ENCODE data around the gene PDZRN4. TPM values are rescaled to one million over a fixed set of nuclear protein-coding genes. Genes with fewer than 3 reads are reported as not detected.

The PDZRN4 gene
- total and polyA plus RNA-seq, 11 donors, result 0.07 to 1.4 (median 0.12) TPM; not detected in 6

DNA sequence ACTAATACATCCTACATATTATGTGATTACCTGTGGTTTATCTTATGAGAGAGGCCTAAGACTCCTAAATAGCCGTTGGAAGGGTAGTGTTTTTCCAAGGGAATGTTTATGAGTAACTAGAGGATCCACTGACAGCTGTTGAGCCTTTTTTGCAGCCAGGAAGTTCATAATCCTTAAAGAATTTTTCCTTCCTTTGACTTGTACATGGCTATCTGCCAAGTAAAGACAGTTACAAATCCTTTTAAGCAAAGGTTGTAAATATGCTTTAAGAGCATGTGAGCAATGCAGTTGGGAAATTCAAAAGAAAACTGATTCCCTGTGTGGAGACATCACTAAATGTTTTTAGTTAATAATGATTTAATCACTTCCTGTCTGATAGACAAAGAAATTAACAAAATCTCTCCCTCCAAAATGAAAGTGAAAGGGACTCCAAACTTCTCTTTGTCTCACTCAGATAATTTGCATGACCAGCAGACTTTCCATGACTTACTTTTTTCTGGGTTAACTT lies 333.8 kb downstream of the PDZRN4 start:
- DNase-seq (no peak), ATAC-seq (peak in 3 of 4 donors; percentile 32 to 86 (median 82))
- intact Hi-C loops (cut with DNase I), result no loop called here
- no peaks in the 10 kb centered on the region for H3K27me3 ChIP-seq
- peaks cover 0 to 18% (median 6%) of the 10 kb centered on the region in 12 donors for H3K4me1 ChIP-seq
- TF ChIP-seq, protein P1, sequence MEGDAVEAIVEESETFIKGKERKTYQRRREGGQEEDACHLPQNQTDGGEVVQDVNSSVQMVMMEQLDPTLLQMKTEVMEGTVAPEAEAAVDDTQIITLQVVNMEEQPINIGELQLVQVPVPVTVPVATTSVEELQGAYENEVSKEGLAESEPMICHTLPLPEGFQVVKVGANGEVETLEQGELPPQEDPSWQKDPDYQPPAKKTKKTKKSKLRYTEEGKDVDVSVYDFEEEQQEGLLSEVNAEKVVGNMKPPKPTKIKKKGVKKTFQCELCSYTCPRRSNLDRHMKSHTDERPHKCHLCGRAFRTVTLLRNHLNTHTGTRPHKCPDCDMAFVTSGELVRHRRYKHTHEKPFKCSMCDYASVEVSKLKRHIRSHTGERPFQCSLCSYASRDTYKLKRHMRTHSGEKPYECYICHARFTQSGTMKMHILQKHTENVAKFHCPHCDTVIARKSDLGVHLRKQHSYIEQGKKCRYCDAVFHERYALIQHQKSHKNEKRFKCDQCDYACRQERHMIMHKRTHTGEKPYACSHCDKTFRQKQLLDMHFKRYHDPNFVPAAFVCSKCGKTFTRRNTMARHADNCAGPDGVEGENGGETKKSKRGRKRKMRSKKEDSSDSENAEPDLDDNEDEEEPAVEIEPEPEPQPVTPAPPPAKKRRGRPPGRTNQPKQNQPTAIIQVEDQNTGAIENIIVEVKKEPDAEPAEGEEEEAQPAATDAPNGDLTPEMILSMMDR (IDR thresholded peaks at IDR 0.05), result no peak
- TF ChIP-seq POLR2A (IDR thresholded peaks at IDR 0.05), result no peak
- H3K9me3 ChIP-seq, result no peaks in the 10 kb centered on the region
- 19 to 39% (median 30%) methylated on average over 1 of the region's 1 CpG for WGBS, 4 donors
- H3K4me3 ChIP-seq, result peak overlapping the region in 9 of 12 donors; percentile 5 to 39 (median 22)
- H3K36me3 ChIP-seq, result no peaks in the 10 kb centered on the region
- peak overlapping the region in 9 of 12 donors; percentile 18 to 65 (median 45) for H3K27ac ChIP-seq

DNA sequence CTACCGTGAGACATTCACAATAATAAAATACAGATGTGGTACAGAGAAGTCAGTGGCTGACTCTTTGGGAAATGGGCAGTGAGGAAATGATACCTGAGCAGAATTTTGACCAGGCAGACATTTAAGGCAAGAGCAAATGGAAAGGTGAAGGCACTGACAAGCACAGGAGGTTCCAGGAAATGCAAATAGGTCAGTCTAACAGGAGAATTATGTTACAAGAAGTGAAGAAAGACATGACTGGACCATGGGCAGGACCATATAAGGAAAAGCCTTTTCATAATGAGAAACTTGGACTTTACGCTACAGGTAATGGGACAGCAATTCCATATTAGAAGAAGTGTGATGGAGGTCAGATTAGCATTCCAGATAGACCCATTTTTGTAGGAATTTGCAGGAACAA lies 338.9 kb downstream of the PDZRN4 start:
- peaks cover 0 to 8% (median under 1%) of the 10 kb centered on the region in 12 donors for H3K4me1 ChIP-seq
- ATAC-seq, result no peak
- TF ChIP-seq, protein P1 (IDR thresholded peaks at IDR 0.05), result no peak
- TF ChIP-seq POLR2A (IDR thresholded peaks at IDR 0.05), result no peak
- no peak overlapping the region for H3K27ac ChIP-seq
- H3K4me3 ChIP-seq, result no peak overlapping the region
- H3K36me3 ChIP-seq, result no peaks in the 10 kb centered on the region
- H3K27me3 ChIP-seq, result no peaks in the 10 kb centered on the region
- no peaks in the 10 kb centered on the region for H3K9me3 ChIP-seq
- intact Hi-C loops (cut with DNase I), result no loop called here
- WGBS, 4 donors, result 91 to 93% (median 93%) methylated on average over 2 of the region's 2 CpGs
- no peak for DNase-seq

DNA sequence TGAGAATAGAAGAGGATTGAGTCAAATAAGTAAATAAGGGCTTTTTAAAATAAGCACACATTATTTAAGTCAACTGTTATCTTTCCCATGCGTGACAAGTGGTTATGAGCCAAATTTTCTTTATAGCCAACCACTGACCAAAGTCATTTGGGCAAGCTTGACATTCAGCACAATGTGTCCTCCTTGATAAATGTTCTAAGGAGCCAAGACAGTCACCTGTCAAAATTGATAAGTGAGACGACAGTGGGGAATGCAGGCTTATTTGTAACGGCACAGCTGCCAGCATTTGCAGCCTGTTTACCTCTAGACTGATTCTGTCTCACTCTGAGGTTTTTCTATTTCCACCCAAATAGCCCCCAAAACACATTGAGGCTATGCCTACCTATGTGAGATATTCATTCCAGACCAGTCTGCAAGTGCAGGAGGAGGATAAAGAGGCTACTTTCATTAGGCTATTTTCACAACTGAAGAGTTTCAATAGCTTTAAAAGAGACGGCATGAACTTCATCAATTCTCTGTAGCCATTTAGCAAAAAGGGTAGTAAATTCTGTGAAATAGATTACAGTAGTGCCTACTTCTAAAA lies 339.5 kb downstream of the PDZRN4 start:
- no peak for DNase-seq
- Histone ChIP-seq H3K27me3 (no peaks in the 10 kb centered on the region), H3K36me3 (no peaks in the 10 kb centered on the region), H3K4me3 (no peak overlapping the region), H3K4me1 (peaks cover 0 to 3% (median 0%) of the 10 kb centered on the region in 12 donors), H3K9me3 (no peaks in the 10 kb centered on the region), H3K27ac (no peak overlapping the region)
- ATAC-seq, result no peak
- TF ChIP-seq, protein P1 (IDR thresholded peaks at IDR 0.05), result no peak
- no peak for TF ChIP-seq POLR2A (IDR thresholded peaks at IDR 0.05)
- WGBS, 4 donors, result 44 to 63% (median 50%) methylated on average over 4 of the region's 4 CpGs
- intact Hi-C loops (cut with DNase I), result no loop called here

DNA sequence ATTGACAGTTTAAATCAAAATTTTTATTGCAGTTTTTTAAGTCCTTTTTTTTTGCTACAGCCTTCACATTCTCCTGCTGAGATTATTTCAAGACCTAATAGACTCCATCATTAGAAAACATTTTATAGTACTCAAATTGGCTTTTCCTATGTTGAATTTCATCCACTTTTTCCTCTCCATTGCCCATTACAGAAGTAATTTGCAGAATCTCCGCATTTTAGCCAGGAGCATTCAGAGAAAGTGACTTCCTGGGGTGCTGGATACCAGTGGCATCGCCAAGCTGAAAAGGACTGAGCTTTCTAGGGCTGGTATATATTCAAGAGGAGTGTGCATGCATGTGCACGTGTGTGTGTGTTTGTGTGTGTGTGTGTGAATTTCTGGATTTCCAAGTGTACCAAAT lies 340.8 kb downstream of the PDZRN4 start:
- Histone ChIP-seq H3K27ac (no peak overlapping the region), H3K4me1 (no peaks in the 10 kb centered on the region), H3K27me3 (no peaks in the 10 kb centered on the region), H3K9me3 (no peaks in the 10 kb centered on the region), H3K4me3 (no peak overlapping the region), H3K36me3 (no peaks in the 10 kb centered on the region)
- intact Hi-C loops (cut with DNase I), result no loop called here
- WGBS, 4 donors, result 81 to 90% (median 82%) methylated on average over 3 of the region's 3 CpGs
- DNase-seq (no peak), ATAC-seq (no peak)
- TF ChIP-seq, protein P1 (IDR thresholded peaks at IDR 0.05), result no peak
- TF ChIP-seq POLR2A (IDR thresholded peaks at IDR 0.05), result no peak
